AG08396 (cell line): Measurements from ENCODE around the gene QRFP.
"Not testable (repeated sequence)": the region's sequence is repeated elsewhere in the genome, so short reads cannot be mapped to it uniquely, and the experiment has no call there.

Experiments used
- DNase-seq: peaks from one replicate; pipeline ENCODE4 v3.0.0; 2012; ENCODE audit warnings: low spot score, mixed read lengths

QRFP gene

DNA sequence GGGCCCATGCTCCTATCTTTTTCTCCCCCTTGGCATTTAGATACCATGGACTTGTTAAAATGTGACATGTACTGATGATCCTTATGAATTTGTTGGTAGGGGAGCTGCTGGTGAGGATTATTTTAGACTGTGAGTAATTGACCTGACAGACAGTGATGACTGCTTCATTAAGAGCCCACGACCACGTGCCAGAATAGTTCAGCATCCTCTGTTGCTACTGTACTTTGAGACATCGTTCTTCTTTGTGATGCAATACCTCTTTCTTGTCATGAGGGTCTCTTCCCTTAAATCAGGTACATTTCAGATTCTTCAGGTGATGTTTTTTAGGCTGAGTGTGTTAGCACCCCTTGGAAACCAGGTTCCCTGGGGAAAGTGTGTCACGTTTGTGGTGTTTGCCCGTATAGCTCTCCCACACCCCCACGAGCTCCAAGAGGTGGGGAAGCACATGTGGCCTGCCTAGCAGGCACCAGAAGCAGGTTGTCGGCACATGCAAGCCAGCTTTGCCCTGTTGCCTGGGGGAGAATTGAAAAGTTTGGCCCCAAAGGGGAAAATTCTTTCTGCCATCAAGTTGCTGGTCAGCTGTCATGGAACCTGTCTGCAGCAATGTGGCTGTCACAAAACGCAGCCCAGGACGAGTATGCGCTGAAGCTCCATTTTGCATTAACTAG is 25.1 kb downstream of the QRFP start:
- no peak for DNase-seq

DNA sequence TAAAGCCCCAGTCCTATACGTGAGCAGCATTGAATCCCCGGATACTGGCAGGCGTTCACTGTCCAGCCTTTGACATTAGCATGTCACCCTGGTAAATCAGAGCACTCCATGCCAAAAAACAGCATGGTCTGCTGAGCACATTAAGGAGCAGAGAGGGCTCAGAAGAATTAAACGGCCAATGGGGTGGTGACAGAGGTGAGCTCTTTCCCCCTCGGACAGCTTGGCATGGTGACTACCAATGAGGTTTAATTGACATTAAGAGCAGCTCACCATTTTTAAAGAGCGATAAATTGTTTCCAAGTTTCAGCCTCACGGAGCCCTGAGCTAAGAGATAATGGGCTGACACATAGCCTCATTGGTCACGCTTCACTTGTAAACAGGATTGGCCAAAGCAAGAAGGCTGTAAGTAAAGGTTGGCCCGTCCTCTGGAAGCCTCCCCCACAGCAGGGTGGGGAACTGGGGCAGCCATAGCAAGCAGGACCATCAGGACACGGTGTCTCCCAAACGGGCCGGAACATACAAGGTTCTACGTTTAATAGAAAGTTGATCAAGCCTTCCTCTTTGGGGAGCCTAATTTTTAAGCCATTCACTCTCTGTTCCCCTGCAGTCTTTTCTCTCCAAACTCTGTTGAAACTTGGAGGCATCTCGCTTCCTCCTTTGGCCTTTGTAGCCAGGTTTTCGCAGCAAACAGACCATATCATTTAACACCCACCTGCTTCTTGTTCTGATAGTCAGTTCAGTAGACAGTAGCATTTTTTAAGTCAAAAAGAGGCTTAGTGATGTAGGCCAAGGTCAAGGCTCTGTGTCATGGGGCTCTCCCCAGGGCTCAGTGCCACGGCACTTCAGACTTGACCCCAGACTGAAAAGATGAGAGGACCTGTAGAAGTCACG is 25.9 kb downstream of the QRFP start:
- DNase-seq = no peak

DNA sequence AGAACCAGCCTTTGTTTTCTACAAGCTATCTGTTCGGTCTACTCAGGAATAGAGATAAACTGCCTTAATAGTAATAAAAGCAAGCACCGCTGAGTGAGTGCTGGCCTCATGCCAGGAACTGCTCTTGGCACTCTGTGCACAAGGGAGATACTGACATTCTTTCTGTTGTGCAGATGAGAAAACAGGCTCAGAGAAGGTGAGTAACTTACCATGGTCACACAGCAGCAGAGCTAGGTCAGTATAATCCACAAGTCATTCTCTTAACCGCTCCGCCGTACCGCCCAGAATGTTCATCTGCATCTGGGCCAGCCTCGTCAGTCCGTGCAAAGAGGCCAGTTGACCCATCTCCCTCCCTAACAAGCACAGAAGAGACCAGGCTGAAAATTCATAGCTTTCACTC is 27.4 kb downstream of the QRFP start:
- DNase-seq = no peak

DNA sequence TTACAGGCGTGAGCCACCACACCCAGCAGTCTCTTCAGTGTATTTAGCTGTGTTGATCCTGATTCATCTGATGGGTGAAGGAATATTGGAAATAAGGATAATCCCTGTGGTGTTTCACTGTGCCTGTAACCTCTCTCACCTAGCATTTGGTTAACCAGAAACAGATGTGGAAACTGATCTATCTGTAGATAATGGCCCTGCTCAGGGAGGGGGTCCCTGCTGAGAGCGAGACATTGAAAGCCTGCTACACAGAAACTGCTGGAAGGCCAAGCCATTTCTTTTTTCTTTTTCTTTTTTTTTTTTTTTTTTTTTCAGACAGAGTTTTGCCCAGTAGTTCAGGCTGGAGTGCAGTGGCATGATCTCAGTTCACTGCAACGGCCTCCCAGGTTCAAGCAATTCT is 28.4 kb downstream of the QRFP start:
- no peak for DNase-seq

DNA sequence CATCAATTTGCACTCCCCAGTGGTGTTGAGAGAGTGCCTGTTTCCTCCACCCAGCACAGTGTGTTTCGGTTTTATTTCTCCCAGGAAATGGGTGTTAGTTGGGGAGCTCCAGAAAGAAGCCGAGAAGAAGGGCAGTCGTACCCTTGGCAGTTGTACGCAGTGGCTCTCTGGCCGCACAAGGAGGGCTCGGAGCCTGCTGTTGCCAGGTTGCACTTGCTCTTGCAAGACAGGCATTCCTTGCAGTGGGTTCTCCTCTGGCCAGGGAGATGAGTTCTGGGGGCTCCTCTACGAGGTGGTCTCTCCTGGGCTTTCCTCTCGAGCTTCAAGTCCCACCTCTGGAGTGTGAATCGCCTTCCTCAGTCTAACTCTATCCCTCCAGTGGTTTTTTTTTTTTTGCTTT is 29.1 kb downstream of the QRFP start:
- DNase-seq = no peak

DNA sequence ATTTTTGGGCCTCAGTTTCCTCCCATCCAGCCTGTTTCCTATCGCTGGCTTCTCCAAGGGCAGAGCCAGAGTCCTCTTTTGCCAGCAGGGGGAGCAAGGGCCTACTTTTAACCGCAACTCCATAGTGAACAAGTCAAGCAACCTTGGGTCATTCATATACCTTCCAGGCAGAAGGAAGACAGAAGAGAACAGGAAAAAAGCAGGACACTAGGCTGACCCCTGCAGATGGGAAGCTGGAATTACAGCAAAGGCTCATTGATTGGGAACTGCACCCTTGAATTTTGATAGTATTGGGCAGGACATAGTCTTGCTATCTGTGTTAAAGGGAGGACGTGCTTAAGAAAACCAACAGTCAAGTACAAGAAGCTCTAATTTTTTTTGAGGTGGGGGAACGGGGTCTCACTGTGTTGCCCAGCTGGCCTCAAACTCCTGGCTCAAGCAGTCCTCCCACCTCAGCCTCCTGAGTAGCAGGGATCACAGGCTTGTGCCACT is 30.1 kb downstream of the QRFP start:
- DNase-seq = peak; percentile 68

DNA sequence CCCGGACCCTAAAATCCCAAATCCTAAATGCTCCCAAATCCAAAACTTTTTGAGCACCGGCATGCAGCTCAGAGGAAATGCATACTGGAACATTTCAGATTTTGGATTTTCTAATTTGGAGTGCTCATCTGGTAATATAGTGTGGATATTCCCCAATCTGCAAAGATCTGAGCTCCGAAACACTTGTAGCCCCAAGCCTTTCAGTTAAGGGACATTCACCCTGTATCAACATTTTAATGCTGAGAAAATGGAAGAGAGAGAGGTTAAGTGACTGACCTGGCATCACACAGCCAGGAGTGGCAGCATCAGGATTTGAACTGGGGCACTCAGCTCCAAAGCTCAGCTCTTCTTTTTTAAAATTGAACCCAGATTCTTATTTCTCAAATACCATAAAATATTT is 30.7 kb downstream of the QRFP start:
- no peak for DNase-seq

DNA sequence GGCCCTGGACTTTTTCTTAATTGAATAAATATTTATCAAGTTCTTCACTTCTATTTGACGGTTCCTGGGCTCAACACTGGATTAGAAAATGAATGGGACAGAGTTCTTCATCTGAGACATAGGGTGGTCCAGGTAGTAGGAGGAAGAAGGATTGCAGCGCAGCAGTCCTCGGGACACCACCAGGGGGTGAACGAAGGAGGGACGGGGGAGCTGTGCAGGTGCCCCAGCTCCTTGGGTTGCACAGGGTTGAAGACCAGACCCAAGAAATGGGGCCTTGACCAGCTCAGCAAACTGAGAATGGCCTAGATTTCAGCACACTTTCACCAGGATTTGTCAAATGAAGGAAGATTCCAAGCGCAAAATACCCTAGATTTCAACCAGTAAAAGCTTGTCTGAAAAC is 32.1 kb downstream of the QRFP start:
- no peak for DNase-seq

DNA sequence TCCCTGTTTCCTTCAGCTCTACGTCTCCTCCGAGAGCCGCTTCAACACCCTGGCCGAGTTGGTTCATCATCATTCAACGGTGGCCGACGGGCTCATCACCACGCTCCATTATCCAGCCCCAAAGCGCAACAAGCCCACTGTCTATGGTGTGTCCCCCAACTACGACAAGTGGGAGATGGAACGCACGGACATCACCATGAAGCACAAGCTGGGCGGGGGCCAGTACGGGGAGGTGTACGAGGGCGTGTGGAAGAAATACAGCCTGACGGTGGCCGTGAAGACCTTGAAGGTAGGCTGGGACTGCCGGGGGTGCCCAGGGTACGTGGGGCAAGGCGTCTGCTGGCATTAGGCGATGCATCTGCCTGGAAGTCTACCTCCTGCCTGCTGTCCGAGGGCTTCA is 33.9 kb downstream of the QRFP start:
- no peak for DNase-seq

DNA sequence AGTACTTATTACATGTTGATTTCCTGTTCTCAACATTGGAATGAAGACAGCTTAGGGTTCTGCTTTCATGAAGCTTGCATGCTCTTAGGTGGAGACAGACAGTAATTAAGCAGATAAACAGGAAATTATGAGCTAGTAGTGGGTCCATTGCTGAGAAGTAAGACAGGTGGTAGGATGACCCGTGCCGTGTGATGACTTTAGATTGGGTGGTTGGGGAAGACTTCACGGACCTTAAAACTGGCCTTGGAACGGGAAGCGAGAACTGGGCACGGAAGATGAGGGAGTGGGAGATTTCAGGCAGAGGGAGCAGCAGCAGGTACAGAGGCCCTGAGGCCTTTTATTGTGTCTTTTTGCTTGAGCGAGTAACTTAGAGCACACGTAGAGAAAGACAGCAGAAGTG is 34.4 kb downstream of the QRFP start:
- DNase-seq = no peak

DNA sequence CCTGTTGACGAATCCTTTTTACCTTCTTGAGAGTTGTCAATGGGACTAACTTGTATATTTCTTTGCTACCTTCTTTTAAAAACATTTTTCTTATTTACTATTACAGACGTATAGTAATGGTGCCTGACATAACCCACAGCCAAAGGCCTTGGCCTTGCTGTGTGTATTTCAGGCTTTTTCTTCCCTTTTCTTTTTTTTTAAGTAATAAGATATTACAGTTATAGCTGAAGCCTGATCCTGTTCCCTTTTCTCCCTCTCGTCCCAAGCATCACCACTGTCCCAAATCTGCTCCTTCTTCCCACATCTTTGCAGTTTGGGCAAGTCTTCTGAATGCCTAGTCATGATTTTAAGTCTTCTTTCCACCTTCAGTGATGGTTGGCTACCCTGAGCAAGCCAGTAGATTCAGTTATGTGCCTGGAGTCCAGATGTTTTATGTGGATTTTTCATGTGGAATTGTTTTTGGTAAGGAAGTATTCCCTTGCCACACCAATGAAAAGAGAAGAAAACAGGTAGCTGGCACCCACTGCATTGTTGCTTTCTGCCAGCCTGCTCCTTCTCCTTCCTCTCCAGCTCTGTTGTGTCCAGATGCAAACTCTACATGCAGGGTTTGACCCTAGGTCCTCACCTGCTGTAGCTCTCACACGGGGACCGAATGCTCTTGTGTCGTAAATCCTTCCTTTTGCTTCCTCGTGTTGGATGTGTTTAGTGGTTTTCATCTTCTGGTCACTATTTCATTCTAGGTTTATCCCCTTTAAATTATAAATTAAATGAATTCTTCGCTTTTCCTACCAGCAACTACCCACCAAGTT is 35.0 kb downstream of the QRFP start:
- DNase-seq = no peak

DNA sequence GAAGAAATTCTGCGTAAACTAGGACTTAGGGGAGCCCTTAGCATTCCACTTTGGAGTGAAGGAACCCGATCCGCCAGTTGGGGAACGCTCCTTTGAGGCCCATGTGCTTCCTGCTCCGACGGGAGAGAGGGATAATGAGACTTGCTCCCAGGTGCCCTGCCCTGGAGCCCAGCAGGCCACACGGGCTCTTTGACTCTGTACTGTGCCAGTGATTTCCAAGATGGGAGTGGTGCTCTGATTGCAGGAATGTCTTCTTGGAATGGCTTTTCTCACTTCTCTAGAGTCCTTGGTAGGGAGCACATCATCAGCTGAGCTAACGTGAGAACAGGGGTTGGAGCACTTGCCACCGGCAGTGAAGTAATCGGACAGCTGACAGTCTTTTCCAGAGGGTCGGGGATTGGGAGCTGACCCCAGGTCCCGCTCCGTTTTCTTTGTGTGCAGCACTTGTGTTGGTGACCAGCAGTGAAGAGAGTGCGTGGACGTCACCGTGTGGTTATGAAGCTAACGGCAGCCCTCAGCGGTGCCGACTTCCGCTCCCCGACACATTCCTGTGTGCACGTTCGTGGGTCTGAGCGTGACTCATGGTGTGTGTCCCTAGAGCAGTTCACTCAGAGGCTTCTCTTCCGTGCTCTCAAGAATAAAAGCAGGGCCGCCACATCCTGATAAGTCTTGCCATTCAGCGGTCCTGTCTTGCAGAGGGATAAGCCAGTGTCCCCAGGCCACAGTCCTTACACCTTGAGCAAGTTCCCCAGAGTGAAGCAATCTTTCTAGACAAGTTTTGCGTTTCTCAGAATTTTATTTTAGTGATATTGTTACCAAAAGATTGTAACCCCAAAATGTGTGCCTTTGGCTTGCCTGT is 35.9 kb downstream of the QRFP start:
- peak; percentile 85 for DNase-seq

DNA sequence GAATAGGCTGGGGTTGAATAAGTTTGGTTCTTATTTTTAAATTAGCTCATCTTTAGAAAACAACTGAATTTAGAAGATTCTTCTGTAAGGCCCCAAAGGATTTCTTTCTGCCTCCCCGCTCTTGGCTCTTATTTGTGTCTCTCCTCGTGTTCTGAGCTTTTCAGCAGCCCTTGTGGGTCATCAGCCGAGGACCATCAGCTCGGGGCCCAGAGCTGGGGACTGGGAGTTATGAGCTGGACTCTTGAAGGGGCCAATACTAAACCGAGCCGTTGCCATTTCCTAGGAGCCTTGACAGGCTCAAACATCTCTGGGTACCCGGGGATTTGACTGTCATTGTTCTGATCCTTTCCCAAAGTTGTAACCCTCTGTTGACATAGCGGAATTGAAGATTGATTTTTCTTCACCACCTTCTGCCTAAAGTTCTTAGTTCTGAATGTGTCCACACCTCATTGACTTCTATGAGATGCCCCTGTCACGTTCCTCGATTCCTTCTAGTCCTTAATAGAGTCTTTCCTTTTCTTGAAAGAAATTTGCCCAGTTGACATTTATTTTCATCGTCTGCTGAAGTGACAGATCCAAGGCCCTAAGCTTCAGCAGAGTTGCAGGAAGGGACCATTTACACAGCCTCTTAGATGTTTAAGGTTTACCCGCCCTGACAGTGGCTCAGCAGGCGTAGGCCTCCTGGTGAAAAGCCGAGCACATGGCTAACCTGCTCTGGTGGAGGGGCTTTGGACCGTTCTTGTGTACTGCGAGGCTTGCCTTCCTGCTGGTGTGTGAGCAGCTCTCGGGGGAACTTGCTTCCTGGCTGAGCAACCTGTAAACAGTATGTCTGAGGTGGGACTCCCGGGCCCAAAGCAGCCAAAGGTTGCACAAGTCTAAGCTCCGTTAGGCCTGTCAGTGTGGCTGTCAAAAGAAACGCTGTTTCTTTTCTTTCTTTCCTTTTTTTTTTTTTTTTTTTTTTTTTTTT is 37.6 kb downstream of the QRFP start:
- no peak for DNase-seq

DNA sequence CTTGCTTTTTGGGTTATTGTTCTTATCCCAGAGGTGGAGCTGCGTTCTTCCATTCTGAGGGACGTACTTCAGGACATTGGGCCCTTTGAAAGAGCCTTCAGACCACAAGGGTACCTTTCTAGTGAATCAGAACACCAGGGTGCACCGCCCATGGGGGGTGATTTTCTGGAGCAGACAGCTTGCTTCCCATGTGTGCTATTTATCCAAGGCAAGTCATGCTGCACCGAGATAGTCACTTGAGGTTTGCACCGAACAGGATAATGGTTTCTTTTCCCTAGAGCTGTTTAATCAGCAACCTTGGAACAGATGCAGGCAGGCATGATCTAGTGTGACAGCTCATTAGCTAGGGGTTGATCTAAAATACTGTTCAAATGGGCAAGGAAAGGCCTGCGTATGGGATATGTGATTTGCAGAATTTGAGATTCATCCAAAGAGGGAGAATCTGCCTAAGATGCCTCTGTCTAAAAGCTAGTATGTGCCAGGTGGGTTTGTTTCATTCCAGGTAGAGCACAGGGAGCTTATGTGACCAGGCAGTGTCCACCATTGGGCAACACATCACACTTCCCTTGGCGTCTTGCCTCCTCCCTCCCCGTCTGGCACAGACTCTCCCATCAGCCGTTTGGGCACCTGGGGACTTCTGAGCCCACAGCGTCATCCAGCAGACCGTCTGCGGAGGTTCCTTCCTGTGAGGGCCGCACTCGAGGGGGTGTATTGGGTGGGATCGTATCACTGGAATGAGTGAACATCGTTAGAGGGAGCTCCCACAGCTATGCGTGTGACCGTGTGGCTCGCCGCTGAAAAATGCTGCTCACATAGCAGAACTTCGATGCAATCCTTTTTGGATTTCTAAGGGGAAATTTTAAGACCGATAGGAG is 38.5 kb downstream of the QRFP start:
- peak; percentile 61 for DNase-seq

DNA sequence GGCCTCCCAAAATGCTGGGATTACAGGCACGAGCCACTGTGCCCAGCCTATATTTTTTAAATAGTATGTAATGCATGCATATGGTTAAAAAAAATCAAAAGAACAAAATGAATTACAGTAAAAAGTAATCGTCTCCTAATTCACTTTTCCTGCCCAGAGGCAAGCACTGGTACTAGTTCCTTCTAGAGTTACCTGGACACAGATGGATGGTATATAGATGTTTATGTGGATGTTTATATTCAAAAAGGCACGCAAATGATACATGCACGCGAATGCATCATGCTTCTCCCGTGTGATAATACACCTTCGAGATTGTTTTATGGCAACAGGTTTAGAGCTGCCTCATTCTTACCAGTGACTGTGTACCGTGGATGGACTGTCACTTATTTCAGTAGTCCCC is 40.1 kb downstream of the QRFP start:
- DNase-seq = no peak

DNA sequence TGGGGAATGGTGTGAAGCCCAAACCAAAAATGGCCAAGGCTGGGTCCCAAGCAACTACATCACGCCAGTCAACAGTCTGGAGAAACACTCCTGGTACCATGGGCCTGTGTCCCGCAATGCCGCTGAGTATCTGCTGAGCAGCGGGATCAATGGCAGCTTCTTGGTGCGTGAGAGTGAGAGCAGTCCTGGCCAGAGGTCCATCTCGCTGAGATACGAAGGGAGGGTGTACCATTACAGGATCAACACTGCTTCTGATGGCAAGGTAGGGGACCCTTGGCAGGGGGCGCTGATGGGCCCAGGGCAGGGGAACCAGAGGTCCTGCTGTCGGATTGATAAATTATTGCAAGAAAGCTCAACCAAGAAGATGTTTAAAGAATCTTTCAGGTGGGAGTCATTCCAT is 41.8 kb downstream of the QRFP start:
- DNase-seq = no peak

DNA sequence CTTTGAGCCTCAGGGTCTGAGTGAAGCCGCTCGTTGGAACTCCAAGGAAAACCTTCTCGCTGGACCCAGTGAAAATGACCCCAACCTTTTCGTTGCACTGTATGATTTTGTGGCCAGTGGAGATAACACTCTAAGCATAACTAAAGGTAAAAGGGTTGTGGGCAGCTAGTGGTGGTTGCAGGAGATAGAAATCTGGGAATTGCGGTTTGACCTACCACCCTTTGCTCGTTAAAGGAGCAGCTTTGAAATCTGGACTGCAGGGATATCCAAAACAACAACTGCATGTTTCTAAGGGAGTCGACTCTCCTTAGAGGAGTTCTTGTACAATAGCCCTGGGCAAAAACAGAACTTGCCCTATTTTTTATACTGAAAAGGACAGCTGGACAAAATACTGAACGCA is 42.5 kb downstream of the QRFP start:
- no peak for DNase-seq

DNA sequence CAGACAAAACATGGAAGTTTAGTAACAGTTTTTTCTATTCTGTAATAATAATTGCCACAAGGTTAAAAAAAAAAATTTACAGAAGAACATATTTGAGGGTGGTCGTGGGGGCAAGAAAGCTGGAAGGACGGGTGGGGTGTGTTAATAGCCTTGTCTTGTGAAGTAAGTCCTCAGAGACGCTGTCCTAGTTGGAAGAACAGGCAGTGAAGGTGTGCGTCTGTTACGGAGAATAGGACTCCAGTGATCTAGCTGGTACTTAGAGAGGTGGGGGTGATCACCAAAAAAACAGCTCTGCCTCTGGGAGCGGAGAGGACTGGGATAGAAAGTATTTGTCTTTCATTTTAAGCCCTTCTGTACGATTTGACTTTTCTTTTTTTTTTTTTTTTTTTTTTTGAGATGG is 43.8 kb downstream of the QRFP start:
- no peak for DNase-seq

DNA sequence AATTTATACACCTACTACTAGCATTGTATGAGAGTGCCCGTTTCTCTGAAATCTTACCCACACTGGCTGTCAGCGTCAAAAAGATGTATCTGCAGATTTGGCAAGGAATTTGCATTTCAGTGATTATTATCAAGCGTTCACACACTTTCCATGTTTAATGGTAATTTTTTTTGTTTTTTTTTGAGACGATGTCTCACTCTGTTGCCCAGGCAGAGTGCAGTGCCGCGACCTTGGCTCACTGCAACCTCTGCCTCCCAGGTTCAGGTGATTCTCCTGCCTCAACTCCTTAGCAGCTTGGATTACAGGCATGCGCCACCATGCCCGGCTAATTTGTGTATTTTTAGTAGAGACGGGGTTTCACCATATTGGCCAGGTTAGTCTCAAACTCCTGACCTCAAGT is 47.3 kb downstream of the QRFP start:
- DNase-seq = no peak

DNA sequence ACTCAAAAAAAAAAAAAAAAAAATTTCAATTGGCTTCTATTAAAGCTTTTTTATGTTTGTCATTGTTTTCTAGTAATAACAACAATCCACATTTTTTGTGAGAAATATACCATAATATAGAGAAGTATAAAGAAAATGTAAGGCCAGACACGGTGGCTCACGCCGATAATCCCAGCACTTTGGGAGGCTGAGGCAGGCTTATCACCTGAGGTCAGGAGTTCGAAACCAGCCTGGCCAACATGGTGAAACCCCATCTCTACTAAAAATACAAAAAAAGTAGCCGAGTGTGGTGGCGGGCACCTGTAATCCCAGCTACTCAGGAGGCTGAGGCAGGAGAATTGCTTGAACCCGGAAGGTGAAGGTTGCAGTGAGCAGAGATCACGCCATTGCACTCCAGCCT is 48.1 kb downstream of the QRFP start:
- not testable (repeated sequence) for DNase-seq
